ENCODE measurements around the gene SNTG2. TPM values are rescaled to one million over a fixed set of nuclear protein-coding genes. Genes with fewer than 3 reads are reported as not detected.

Gene SNTG2
- total and polyA plus RNA-seq, 12 donors = 0.26 to 4.3 (median 0.72) TPM; not detected in 1

DNA sequence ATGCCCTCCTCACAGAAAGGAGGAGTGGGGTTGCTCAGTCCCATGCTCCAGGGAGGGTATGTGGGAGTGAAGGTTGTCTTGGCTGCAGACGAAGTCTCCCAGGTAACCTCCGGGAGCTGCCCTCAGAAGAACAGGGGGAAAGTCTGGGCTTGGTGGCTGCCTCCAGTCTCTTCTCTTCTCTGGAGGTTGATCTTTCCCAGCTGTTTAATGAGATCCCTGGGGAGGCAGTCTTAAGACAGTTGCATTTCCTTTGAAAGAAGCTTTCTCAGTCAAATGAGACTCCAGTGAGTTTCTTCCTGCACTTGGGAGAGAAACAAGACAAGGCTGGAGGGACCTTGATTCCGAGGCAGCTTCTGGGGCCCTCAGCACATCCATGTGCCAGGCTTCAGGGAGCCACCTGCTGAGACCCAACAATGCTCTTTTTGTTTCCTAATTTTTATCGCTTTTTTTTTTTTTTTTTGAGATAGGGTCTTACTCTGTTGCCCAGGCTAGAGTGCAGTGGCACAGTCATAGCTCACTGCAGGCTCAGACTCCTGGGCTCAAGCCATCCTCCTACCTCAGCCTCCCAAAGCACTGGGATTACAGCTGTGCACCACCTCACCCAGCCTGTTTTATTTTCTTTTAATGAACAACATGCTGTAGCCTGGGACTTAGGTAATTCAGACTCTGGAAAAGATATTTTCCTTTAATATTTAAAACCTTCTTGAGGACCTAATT is 390.9 kb downstream of the SNTG2 start:
- no peak overlapping the region for H3K27ac ChIP-seq
- no peaks in the 10 kb centered on the region for H3K27me3 ChIP-seq
- intact Hi-C loops (cut with DNase I) = no loop called here
- no peaks in the 10 kb centered on the region for H3K36me3 ChIP-seq (replicated peaks in 1 of 2)
- H3K4me3 ChIP-seq = no peak overlapping the region
- no peaks in the 10 kb centered on the region for H3K4me1 ChIP-seq (replicated peaks in 1 of 2)
- no peak for DNase-seq
- TF ChIP-seq POLR2A (IDR thresholded peaks at IDR 0.05) = no peak
- TF ChIP-seq, protein P1, sequence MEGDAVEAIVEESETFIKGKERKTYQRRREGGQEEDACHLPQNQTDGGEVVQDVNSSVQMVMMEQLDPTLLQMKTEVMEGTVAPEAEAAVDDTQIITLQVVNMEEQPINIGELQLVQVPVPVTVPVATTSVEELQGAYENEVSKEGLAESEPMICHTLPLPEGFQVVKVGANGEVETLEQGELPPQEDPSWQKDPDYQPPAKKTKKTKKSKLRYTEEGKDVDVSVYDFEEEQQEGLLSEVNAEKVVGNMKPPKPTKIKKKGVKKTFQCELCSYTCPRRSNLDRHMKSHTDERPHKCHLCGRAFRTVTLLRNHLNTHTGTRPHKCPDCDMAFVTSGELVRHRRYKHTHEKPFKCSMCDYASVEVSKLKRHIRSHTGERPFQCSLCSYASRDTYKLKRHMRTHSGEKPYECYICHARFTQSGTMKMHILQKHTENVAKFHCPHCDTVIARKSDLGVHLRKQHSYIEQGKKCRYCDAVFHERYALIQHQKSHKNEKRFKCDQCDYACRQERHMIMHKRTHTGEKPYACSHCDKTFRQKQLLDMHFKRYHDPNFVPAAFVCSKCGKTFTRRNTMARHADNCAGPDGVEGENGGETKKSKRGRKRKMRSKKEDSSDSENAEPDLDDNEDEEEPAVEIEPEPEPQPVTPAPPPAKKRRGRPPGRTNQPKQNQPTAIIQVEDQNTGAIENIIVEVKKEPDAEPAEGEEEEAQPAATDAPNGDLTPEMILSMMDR (IDR thresholded peaks at IDR 0.05) = no peak
- H3K9me3 ChIP-seq (replicated peaks in 1 of 3) = no peaks in the 10 kb centered on the region
- WGBS, 4 donors = 62 to 74% (median 69%) methylated on average over 2 to 4 of the region's 4 CpGs

DNA sequence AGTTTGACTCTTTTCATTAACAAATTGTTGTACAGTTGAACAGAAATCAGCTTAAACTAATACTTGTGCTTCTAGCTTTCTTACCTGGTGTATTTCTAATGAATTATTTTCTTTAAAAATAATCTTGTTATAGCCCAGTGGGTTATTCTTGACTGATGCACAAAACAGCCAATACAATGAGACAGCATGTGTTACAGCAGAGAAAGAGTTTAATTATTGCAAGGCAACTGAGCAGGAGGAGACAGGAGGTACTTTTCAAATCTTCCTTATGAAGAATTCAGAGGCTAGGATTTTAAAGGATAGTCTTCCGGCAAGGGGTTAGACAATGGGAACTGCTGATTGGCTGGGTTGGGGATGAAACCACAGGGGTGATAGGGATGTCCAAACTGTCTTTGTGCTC is 398.1 kb downstream of the SNTG2 start:
- TF ChIP-seq, protein P1 (IDR thresholded peaks at IDR 0.05) = no peak
- TF ChIP-seq POLR2A (IDR thresholded peaks at IDR 0.05) = no peak
- Histone ChIP-seq H3K9me3 (replicated peaks in 1 of 3) (peaks cover 0 to 12% (median 0%) of the 10 kb centered on the region in 3 donors), H3K36me3 (replicated peaks in 1 of 2) (no peaks in the 10 kb centered on the region), H3K4me1 (replicated peaks in 1 of 2) (no peaks in the 10 kb centered on the region), H3K4me3 (no peak overlapping the region), H3K27me3 (no peaks in the 10 kb centered on the region), H3K27ac (no peak overlapping the region)
- 90 to 100% (median 97%) methylated on average over 1 of the region's 1 CpG for WGBS, 4 donors
- intact Hi-C loops (cut with DNase I) = no loop called here
- DNase-seq = no peak

DNA sequence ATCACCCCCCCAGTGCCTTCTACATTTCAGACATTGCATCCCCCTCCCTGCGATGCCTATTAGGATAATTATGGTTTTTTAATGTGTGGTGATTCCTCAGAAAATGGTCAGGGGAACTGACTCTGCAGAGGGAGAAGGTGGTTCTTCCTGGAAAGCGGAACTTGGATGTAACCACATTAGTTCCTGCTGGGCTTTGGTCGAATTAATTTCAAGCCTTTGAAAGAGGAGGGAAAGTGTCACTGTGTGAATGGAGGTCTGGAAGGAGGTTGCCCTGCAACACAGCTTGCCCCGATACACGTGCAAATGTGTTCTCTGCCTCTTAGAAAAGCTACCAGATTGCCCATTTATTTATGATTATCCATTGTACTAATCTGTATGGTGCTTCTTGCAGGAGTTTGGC is 399.5 kb downstream of the SNTG2 start:
- Histone ChIP-seq H3K9me3 (replicated peaks in 1 of 3) (peaks cover 0 to 12% (median 0%) of the 10 kb centered on the region in 3 donors), H3K36me3 (replicated peaks in 1 of 2) (no peaks in the 10 kb centered on the region), H3K4me3 (no peak overlapping the region), H3K4me1 (replicated peaks in 1 of 2) (no peaks in the 10 kb centered on the region), H3K27me3 (no peaks in the 10 kb centered on the region), H3K27ac (no peak overlapping the region)
- DNase-seq = no peak
- no peak for TF ChIP-seq POLR2A (IDR thresholded peaks at IDR 0.05)
- TF ChIP-seq, protein P1 (IDR thresholded peaks at IDR 0.05) = no peak
- WGBS, 4 donors = 58 to 71% (median 68%) methylated on average over 5 of the region's 5 CpGs
- intact Hi-C loops (cut with DNase I) = no loop called here

DNA sequence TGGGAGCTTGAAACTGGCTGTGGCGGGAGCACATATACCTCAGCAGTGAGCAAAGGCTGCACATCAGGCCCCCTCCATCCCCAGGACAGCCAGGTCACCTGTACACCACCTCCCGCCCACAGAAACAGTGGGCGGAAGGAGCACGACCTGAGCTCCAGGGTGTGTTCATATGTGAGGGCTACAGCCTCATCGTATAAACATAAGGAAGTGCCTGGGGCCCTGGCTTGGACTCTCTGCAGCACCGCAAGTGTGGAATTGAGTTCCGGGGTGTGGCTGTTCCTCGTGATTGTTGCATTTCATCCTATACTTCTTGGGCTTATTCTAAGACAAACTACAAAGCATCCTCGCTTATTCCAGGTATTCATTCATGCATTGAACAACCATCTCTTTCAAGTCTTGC is 402.5 kb downstream of the SNTG2 start:
- TF ChIP-seq POLR2A (IDR thresholded peaks at IDR 0.05) = no peak
- TF ChIP-seq, protein P1 (IDR thresholded peaks at IDR 0.05) = no peak
- intact Hi-C loops (cut with DNase I) = no loop called here
- WGBS, 4 donors = 84 to 91% (median 87%) methylated on average over 9 of the region's 9 CpGs
- no peak overlapping the region for H3K27ac ChIP-seq
- H3K4me3 ChIP-seq = no peak overlapping the region
- no peaks in the 10 kb centered on the region for H3K36me3 ChIP-seq (replicated peaks in 1 of 2)
- H3K9me3 ChIP-seq (replicated peaks in 1 of 3) = peaks cover 0 to 12% (median 0%) of the 10 kb centered on the region in 3 donors
- no peaks in the 10 kb centered on the region for H3K27me3 ChIP-seq
- H3K4me1 ChIP-seq (replicated peaks in 1 of 2) = no peaks in the 10 kb centered on the region
- DNase-seq = no peak
